SK-N-SH treated with all-trans-retinoic acid at 6 μM for 48 hours (cell line): ENCODE data around the gene MSL3.

Experiments
- ARNTL ChIP-seq: fragments of 450-650 bp; formaldehyde crosslinking; IDR thresholded peaks from 2 replicates; pipeline ENCODE4 v1.5.0; 2020; ENCODE audit warnings: low read depth, mild to moderate bottlenecking, moderate library complexity, borderline replicate concordance
- CREB5 ChIP-seq: fragments of 250-450 bp; sonication (Bioruptor Pico); IDR thresholded peaks from 2 replicates; pipeline ENCODE4 v1.5.1; 2020; ENCODE audit warnings: low read depth, mild to moderate bottlenecking, moderate library complexity
- CSDC2 ChIP-seq: fragments of 250-450 bp; sonication (Bioruptor Pico); IDR thresholded peaks from 2 replicates; pipeline ENCODE4 v1.5.0; 2020; ENCODE audit warnings: mild to moderate bottlenecking, moderate library complexity
- OSR1 ChIP-seq: fragments of 250-450 bp; sonication (Bioruptor Pico); IDR thresholded peaks from 2 replicates; pipeline ENCODE4 v1.8.0; 2022; ENCODE audit warnings: moderate library complexity, mild to moderate bottlenecking, inconsistent platforms
- ZFP30 ChIP-seq: fragments of 450-650 bp; formaldehyde crosslinking; IDR thresholded peaks from 2 replicates; pipeline ENCODE4 v1.5.0; 2022; ENCODE audit warnings: mild to moderate bottlenecking, moderate library complexity

GRCh38 chrX:11740794-11741193 lies 17.2 kb upstream of the MSL3 start:
- TF ChIP-seq OSR1 (CRISPR knock-in tag) (no peak), CREB5 (CRISPR knock-in tag) (no peak), ZFP30 (CRISPR knock-in tag) (no peak), CSDC2 (CRISPR knock-in tag) (no peak), ARNTL (CRISPR knock-in tag) (no peak)
